ENCODE data around the gene SAMD4A.

The SAMD4A gene

DNA sequence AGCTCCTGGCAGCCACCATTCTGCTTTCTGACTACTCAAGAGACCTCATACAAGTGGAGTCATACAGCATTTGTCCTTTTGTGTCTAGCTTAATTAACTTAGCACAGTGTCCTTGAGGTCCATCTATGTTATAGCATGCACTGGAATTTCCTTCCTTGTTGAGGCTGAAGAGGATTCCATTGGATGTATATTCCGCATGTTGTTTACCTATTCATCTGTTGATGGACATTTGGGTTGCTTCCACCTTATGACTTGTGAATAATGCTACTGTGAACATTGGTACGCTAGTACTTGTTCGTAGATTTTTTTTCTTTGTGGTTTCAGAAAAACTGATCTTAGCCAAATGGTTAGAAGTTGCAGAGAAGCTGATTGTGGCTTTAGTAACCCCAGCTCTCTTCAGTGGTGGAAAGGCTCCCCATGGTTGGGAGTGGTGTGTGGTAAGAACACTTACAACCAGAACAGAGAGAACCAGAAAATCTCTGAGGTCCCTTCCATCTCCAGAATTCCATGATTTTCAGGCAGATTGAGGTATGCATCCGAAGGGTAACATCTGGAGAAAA lies 118.4 kb downstream of the SAMD4A start:
- H3K79me2 ChIP-seq (ENCODE audit: insufficient read depth, low read length): no peaks in the 10 kb centered on the region
- H3K9ac ChIP-seq (ENCODE audit: low read length): no peak overlapping the region
- no peaks in the 10 kb centered on the region for H3F3A ChIP-seq (ENCODE audit: insufficient read depth, low read length)
- H2AFZ ChIP-seq (ENCODE audit: low read length): no peak overlapping the region
- TF ChIP-seq, protein P1, sequence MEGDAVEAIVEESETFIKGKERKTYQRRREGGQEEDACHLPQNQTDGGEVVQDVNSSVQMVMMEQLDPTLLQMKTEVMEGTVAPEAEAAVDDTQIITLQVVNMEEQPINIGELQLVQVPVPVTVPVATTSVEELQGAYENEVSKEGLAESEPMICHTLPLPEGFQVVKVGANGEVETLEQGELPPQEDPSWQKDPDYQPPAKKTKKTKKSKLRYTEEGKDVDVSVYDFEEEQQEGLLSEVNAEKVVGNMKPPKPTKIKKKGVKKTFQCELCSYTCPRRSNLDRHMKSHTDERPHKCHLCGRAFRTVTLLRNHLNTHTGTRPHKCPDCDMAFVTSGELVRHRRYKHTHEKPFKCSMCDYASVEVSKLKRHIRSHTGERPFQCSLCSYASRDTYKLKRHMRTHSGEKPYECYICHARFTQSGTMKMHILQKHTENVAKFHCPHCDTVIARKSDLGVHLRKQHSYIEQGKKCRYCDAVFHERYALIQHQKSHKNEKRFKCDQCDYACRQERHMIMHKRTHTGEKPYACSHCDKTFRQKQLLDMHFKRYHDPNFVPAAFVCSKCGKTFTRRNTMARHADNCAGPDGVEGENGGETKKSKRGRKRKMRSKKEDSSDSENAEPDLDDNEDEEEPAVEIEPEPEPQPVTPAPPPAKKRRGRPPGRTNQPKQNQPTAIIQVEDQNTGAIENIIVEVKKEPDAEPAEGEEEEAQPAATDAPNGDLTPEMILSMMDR (IDR thresholded peaks at IDR 0.05; ENCODE audit: low read length): no peak
- no peak for TF ChIP-seq EZH2 (IDR thresholded peaks at IDR 0.05; ENCODE audit: borderline replicate concordance, low read length)
- peaks cover 4% of the 10 kb centered on the region; the same call in 1 of the 2 replicates for H3K27me3 ChIP-seq (ENCODE audit: insufficient read depth, low read length)
- no peaks in the 10 kb centered on the region for H3K4me1 ChIP-seq (ENCODE audit: insufficient read depth, low read length, severe bottlenecking)
- H3K4me3 ChIP-seq (ENCODE audit: low read depth, low read length, poor library complexity, severe bottlenecking): no peak overlapping the region
- H3K27ac ChIP-seq (ENCODE audit: low read depth, low read length, poor library complexity, severe bottlenecking): no peak overlapping the region
- no peaks in the 10 kb centered on the region for H3K36me3 ChIP-seq (ENCODE audit: insufficient read depth, low read length)
- H3K4me2 ChIP-seq (ENCODE audit: low read length): no peak overlapping the region
- no peaks in the 10 kb centered on the region for H4K20me1 ChIP-seq (ENCODE audit: insufficient read depth, low read length)
- no peaks in the 10 kb centered on the region for H3K9me3 ChIP-seq (ENCODE audit: low read length)
- H3K9me2 ChIP-seq (ENCODE audit: low read depth, low read length): no peaks in the 10 kb centered on the region

DNA sequence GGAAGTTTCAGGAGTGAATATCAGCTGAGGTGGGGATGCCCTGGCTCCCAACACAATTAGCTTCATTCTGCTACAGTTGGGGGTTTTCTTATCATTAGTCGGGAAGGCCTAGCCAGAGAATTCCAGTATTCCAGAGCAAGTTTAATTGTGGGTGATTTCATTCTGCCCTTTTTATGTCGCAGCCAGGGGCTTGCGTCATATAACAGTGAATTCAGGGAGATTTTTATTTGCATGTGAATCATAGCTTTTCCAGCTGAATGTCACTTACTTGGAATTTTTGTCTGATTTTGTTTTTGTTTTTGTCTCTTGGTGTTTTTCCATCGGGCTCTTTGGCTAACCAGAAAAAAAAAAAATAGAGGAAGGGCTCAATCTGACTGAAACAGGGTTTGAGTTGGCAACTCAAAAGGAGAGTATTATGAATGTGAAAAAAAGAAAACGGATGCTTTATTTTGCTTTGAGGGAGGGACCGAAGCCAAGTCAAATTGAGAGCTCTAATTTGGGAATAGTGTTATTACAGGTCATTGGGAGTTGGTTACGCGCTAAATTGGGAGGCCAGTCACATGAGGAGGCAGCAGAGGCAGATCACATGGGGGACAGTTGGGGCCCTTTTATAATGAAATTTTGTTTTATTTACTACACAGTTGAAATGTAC lies 119.4 kb downstream of the SAMD4A start:
- peaks cover 4% of the 10 kb centered on the region; the same call in 1 of the 2 replicates for H3K27me3 ChIP-seq (ENCODE audit: insufficient read depth, low read length)
- no peaks in the 10 kb centered on the region for H3K9me2 ChIP-seq (ENCODE audit: low read depth, low read length)
- H3K4me2 ChIP-seq (ENCODE audit: low read length): no peak overlapping the region
- H2AFZ ChIP-seq (ENCODE audit: low read length): no peak overlapping the region
- H3F3A ChIP-seq (ENCODE audit: insufficient read depth, low read length): no peaks in the 10 kb centered on the region
- no peak overlapping the region for H3K27ac ChIP-seq (ENCODE audit: low read depth, low read length, poor library complexity, severe bottlenecking)
- no peaks in the 10 kb centered on the region for H3K4me1 ChIP-seq (ENCODE audit: insufficient read depth, low read length, severe bottlenecking)
- no peak overlapping the region for H3K4me3 ChIP-seq (ENCODE audit: low read depth, low read length, poor library complexity, severe bottlenecking)
- TF ChIP-seq, protein P1 (IDR thresholded peaks at IDR 0.05; ENCODE audit: low read length): no peak
- no peak for TF ChIP-seq EZH2 (IDR thresholded peaks at IDR 0.05; ENCODE audit: borderline replicate concordance, low read length)
- H3K9me3 ChIP-seq (ENCODE audit: low read length): no peaks in the 10 kb centered on the region
- no peaks in the 10 kb centered on the region for H4K20me1 ChIP-seq (ENCODE audit: insufficient read depth, low read length)
- H3K36me3 ChIP-seq (ENCODE audit: insufficient read depth, low read length): no peaks in the 10 kb centered on the region
- no peaks in the 10 kb centered on the region for H3K79me2 ChIP-seq (ENCODE audit: insufficient read depth, low read length)
- no peak overlapping the region for H3K9ac ChIP-seq (ENCODE audit: low read length)

DNA sequence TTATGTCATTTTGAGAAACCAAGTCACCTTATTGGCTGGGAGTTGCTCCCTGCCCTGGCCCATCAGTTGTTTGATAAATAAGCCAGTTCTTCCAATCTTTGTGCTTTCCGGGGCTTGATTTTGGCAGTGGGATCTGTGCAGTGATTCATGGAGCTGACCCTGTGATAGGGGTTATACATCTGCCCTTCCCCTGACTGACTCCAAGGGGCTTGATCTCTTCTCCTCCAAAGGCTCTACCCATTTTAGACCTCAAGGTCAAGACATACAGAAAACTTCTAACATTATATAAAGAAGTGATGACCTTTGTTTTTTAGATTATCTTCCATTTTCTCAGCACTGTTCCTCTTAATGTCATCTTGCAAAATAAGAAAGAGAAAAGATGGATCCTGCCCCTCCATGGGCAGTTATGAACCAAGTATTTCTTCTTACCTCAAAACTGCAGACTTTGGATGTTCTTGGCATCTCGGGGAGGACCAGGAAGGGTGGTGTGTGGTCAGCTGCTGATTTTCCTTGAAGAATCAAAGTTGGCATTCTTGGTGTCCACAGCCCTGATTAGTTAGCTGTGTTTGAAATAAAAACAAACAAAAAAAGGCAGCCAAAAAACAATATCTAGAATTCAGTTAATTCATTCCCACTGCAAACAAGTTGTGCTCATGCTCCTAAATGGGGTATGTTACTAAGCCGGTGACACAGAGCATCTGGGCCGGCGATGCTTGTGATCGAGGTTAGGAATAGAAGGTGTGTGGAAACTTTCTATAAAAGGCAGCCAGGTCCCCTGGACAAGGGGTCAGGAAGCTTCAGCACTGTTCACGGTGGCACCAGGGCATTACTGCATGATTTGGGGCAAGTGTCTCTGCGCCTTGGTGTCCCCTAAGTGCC lies 120.2 kb downstream of the SAMD4A start:
- no peaks in the 10 kb centered on the region for H3K79me2 ChIP-seq (ENCODE audit: insufficient read depth, low read length)
- no peaks in the 10 kb centered on the region for H3K9me2 ChIP-seq (ENCODE audit: low read depth, low read length)
- TF ChIP-seq EZH2 (IDR thresholded peaks at IDR 0.05; ENCODE audit: borderline replicate concordance, low read length): no peak
- TF ChIP-seq, protein P1 (IDR thresholded peaks at IDR 0.05; ENCODE audit: low read length): no peak
- no peak overlapping the region for H2AFZ ChIP-seq (ENCODE audit: low read length)
- no peaks in the 10 kb centered on the region for H3K4me1 ChIP-seq (ENCODE audit: insufficient read depth, low read length, severe bottlenecking)
- no peak overlapping the region for H3K27ac ChIP-seq (ENCODE audit: low read depth, low read length, poor library complexity, severe bottlenecking)
- no peak overlapping the region for H3K4me3 ChIP-seq (ENCODE audit: low read depth, low read length, poor library complexity, severe bottlenecking)
- no peaks in the 10 kb centered on the region for H3K9me3 ChIP-seq (ENCODE audit: low read length)
- no peaks in the 10 kb centered on the region for H3F3A ChIP-seq (ENCODE audit: insufficient read depth, low read length)
- H3K27me3 ChIP-seq (ENCODE audit: insufficient read depth, low read length): peaks cover 4% of the 10 kb centered on the region; the same call in 1 of the 2 replicates
- no peak overlapping the region for H3K9ac ChIP-seq (ENCODE audit: low read length)
- no peak overlapping the region for H3K4me2 ChIP-seq (ENCODE audit: low read length)
- no peaks in the 10 kb centered on the region for H4K20me1 ChIP-seq (ENCODE audit: insufficient read depth, low read length)
- no peaks in the 10 kb centered on the region for H3K36me3 ChIP-seq (ENCODE audit: insufficient read depth, low read length)

All from OCI-LY1 (cell line).